Osteocyte (in vitro differentiated cells): Measurements from ENCODE around the gene PLCD3. TPM values are rescaled to one million over a fixed set of nuclear protein-coding genes. Genes with fewer than 3 reads are reported as not detected.

Experiments used
- DNase-seq: peaks from one replicate; pipeline ENCODE4 v3.0.0; 2021; ENCODE audit warnings: mixed read lengths; ENCODE audit not compliant: unreplicated experiment; ENCODE audit errors: extremely low spot score
- H3K27ac Mint-ChIP-seq: one replicate; pipeline ENCODE4 v1.8.0; 2021; ENCODE audit warnings: mild to moderate bottlenecking, mixed read lengths; ENCODE audit not compliant: unreplicated experiment
- H3K27me3 Mint-ChIP-seq: one replicate; pipeline ENCODE4 v1.8.0; 2021; ENCODE audit warnings: mixed read lengths; ENCODE audit not compliant: unreplicated experiment
- H3K36me3 Mint-ChIP-seq: one replicate; pipeline ENCODE4 v1.8.0; 2021; ENCODE audit warnings: mixed read lengths; ENCODE audit not compliant: unreplicated experiment
- H3K4me1 Mint-ChIP-seq: one replicate; pipeline ENCODE4 v1.8.0; 2021; ENCODE audit warnings: mixed read lengths; ENCODE audit not compliant: unreplicated experiment
- H3K4me3 Mint-ChIP-seq: one replicate; pipeline ENCODE4 v1.8.0; 2021; ENCODE audit warnings: mild to moderate bottlenecking, moderate library complexity, mixed read lengths; ENCODE audit not compliant: unreplicated experiment
- H3K9me3 Mint-ChIP-seq: one replicate; pipeline ENCODE4 v1.8.0; 2021; ENCODE audit warnings: mixed read lengths; ENCODE audit not compliant: unreplicated experiment
- total RNA-seq: library from RNA; stranded (reverse); gene quantifications from 2 replicates; pipeline ENCODE4 v1.2.1, GENCODE V29; 2021
- TF ChIP-seq, protein P1 (sequence below): fragments of 200-600 bp; sonication (generic); IDR thresholded peaks from 2 replicates; pipeline ENCODE4 v1.5.0; 2021; ENCODE audit warnings: antibody characterized with exemption, mild to moderate bottlenecking, moderate library complexity

Gene PLCD3
- total RNA-seq, 1 donor from 2014 or later = 111 TPM

DNA sequence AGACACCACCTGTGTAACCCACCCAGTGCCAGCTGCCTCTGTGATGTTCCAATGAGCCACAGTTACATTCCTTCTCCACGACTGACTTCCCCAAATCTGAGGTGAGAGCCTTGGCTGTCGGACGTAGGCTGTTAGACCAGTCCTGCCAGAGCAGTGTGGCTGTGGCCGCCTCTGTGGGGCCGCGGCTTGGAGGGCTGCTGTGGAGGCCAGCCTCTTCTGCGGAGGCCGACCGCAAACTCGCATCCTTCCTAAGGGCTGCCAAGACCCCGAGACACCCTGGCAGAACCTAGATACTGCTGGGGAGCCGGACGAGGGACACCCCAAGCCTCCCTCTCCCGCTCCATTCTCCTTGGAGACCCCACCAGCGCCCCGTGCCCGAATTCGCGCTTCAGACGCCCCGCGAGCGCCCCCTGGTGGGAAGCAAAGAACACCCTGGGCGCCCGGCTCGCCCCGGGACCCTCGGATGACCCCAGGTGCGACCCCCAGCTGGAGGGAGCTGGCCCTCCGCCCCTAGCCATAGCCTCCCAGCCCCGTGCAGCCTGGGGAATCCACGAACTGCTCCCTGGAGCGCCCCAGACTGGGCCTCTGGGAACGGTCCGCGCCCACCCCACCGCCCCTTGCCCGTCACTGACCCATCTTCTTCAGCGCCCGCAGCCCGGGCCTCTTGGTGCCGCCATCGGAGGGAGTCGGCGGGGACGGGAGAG, 547 bp downstream of the PLCD3 start:
- H3K4me1 Mint-ChIP-seq = peaks cover 62% of the 10 kb centered on the region
- DNase-seq = no peak
- no peaks in the 10 kb centered on the region for H3K9me3 Mint-ChIP-seq
- TF ChIP-seq, protein P1, sequence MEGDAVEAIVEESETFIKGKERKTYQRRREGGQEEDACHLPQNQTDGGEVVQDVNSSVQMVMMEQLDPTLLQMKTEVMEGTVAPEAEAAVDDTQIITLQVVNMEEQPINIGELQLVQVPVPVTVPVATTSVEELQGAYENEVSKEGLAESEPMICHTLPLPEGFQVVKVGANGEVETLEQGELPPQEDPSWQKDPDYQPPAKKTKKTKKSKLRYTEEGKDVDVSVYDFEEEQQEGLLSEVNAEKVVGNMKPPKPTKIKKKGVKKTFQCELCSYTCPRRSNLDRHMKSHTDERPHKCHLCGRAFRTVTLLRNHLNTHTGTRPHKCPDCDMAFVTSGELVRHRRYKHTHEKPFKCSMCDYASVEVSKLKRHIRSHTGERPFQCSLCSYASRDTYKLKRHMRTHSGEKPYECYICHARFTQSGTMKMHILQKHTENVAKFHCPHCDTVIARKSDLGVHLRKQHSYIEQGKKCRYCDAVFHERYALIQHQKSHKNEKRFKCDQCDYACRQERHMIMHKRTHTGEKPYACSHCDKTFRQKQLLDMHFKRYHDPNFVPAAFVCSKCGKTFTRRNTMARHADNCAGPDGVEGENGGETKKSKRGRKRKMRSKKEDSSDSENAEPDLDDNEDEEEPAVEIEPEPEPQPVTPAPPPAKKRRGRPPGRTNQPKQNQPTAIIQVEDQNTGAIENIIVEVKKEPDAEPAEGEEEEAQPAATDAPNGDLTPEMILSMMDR = peak; percentile 99
- peak overlapping the region; percentile 70 for H3K27ac Mint-ChIP-seq
- no peaks in the 10 kb centered on the region for H3K27me3 Mint-ChIP-seq
- H3K4me3 Mint-ChIP-seq = peak overlapping the region; percentile 77
- H3K36me3 Mint-ChIP-seq = no peaks in the 10 kb centered on the region

- Mint-ChIP-seq H3K36me3 (no peaks in the 10 kb centered on the region), H3K4me1 (peaks cover 57% of the 10 kb centered on the region), H3K4me3 (peak overlapping the region; percentile 77), H3K9me3 (no peaks in the 10 kb centered on the region), H3K27me3 (no peaks in the 10 kb centered on the region), H3K27ac (peak overlapping the region; percentile 70)
- TF ChIP-seq, protein P1 = no peak
- DNase-seq = no peak
Observed at GRCh38 chr17:45130681-45131615, 1.4 kb downstream of the PLCD3 start.

GRCh38 chr17:45129940-45130680, 2.2 kb downstream of the PLCD3 start:
- Mint-ChIP-seq H3K27me3 (no peaks in the 10 kb centered on the region), H3K9me3 (no peaks in the 10 kb centered on the region), H3K4me1 (peaks cover 57% of the 10 kb centered on the region), H3K36me3 (no peaks in the 10 kb centered on the region), H3K4me3 (peak overlapping the region; percentile 77), H3K27ac (peak overlapping the region; percentile 95)
- DNase-seq = no peak
- TF ChIP-seq, protein P1 = no peak

DNA sequence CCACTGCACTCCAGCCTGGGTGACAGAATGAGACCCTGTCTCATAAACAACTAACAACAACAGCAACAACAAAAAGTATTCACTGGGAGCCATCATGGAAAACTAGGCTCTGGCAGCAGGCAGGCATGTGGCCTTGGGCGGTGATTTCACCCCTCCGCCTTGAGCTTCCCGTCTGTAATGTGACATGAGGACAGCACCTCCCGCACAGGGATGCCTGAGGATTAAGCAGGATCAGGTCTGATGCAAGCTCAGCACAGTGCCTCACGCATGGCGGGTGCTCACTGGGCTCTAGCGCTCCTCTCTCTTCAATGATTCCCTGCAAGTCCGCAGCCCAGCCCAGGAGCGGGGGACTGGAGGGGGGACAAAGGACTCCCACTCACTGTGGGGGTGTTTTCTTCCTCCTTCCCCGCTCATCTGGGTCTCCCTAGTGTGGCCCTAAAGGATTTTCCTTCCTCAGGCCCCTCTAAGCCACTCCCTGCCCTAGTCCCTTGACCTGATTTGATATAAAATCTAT, 2.8 kb downstream of the PLCD3 start:
- Mint-ChIP-seq H3K9me3 (no peaks in the 10 kb centered on the region), H3K27ac (peak overlapping the region; percentile 95), H3K27me3 (no peaks in the 10 kb centered on the region), H3K4me1 (peaks cover 59% of the 10 kb centered on the region), H3K4me3 (no peak overlapping the region), H3K36me3 (no peaks in the 10 kb centered on the region)
- TF ChIP-seq, protein P1 = no peak
- DNase-seq = no peak
